Esophagus squamous epithelium (tissue), 5 donors: ENCODE results near the gene LDLRAD4. TPM values are rescaled to one million over a fixed set of nuclear protein-coding genes. Genes with fewer than 3 reads are reported as not detected.

Source experiments
- DNase-seq: peaks from one replicate; lab custom pipeline; 2025; lab: John Stamatoyannopoulos, UW
- H3K27ac ChIP-seq, 4 donors: fragments of 200-600 bp; sonication (generic); one replicate each; pipeline ENCODE4 v1.5.1; 2016 to 2019; ENCODE audit warnings: mild to moderate bottlenecking in 1 of 4
- H3K27me3 ChIP-seq, 4 donors: fragments of 200-600 bp; sonication (generic); 1 replicate in 3 of 4; 2 replicates in 1 of 4; pipeline versions ENCODE4 v1.5.1 to v1.6.0; 2017 to 2021; ENCODE audit warnings: antibody characterized with exemption in 1 of 4
- H3K36me3 ChIP-seq, 3 donors: fragments of 200-600 bp; sonication (generic); one replicate each; pipeline ENCODE4 v1.5.1; 2016 to 2019
- H3K4me1 ChIP-seq, 3 donors: fragments of 200-600 bp; sonication (generic); one replicate each; pipeline ENCODE4 v1.5.1; 2017 to 2019
- H3K4me3 ChIP-seq, 4 donors: fragments of 200-600 bp; sonication (generic); 1 replicate in 3 of 4; 2 replicates in 1 of 4; pipeline ENCODE4 v1.5.1; 2016 to 2019; ENCODE audit warnings: mild to moderate bottlenecking in 2 of 4, moderate library complexity in 1 of 4
- H3K9me3 ChIP-seq, 3 donors: fragments of 200-600 bp; sonication (generic); one replicate each; pipeline ENCODE4 v1.5.1; 2016 to 2019
- CTCF ChIP-seq, 6 experiments: fragments of 450-650 bp in 4 of 6; fragments of 200-600 bp in 2 of 6; sonication (generic) in 2 of 6; IDR thresholded peaks; one replicate each; pipeline ENCODE4 v1.5.1; 2016 to 2019; ENCODE audit warnings: antibody characterized with exemption in 6 of 6, mild to moderate bottlenecking in 4 of 6, moderate library complexity in 4 of 6
- POLR2A ChIP-seq, 4 donors: fragments of 450-650 bp; IDR thresholded peaks; one replicate each; pipeline ENCODE4 v1.6.1; 2017; ENCODE audit warnings: antibody characterized with exemption in 4 of 4, mild to moderate bottlenecking in 4 of 4, moderate library complexity in 3 of 4
- WGBS, 2 donors: methylation state at CpG; one replicate each; pipeline ENCODE4 v1.1.5; 2018; 5-methylcytosine and 5-hydroxymethylcytosine counted together
- intact Hi-C: fragments of 100-400 bp; cut with DNase I; formaldehyde crosslinking; loops from one replicate; pipeline ENCODE4 v1.15.0; 2022
- total RNA-seq, 4 donors: library from RNA; depleted of rRNA; stranded (reverse); fragments of >200 nt; gene quantifications; one replicate each; pipeline ENCODE4 v1.1.0, GENCODE V29; 2016
- donor health status: DM: yes; HTN: yes; CAD: no.

LDLRAD4 gene
- total RNA-seq, 4 donors from 2014 or later, result 0.91 to 17.9 (median 6.8) TPM

GRCh38 chr18:13242797-13243196 lies 24.2 kb downstream of the LDLRAD4 start:
- 88 to 96% methylated on average over 5 of the region's 5 CpGs for WGBS, 2 donors
- no peaks in the 10 kb centered on the region for H3K36me3 ChIP-seq
- H3K27ac ChIP-seq, result no peak overlapping the region
- no peaks in the 10 kb centered on the region for H3K9me3 ChIP-seq
- no peak overlapping the region for H3K4me3 ChIP-seq
- intact Hi-C loops, result no loop called here
- no peak for DNase-seq
- TF ChIP-seq CTCF (IDR thresholded peaks at IDR 0.05) (no peak), POLR2A (IDR thresholded peaks at IDR 0.05) (no peak)
- H3K4me1 ChIP-seq, result no peaks in the 10 kb centered on the region
- no peaks in the 10 kb centered on the region for H3K27me3 ChIP-seq

- no peaks in the 10 kb centered on the region for H3K4me1 ChIP-seq
- no peak overlapping the region for H3K4me3 ChIP-seq
- H3K27ac ChIP-seq, result no peak overlapping the region
- H3K36me3 ChIP-seq, result no peaks in the 10 kb centered on the region
- no peaks in the 10 kb centered on the region for H3K9me3 ChIP-seq
- 87 to 92% methylated on average over 9 of the region's 9 CpGs for WGBS, 2 donors
- DNase-seq, result no peak
- TF ChIP-seq POLR2A (IDR thresholded peaks at IDR 0.05) (no peak), CTCF (IDR thresholded peaks at IDR 0.05) (no peak)
- no peaks in the 10 kb centered on the region for H3K27me3 ChIP-seq
- intact Hi-C loops, result no loop called here
Measured at GRCh38 chr18:13243363-13243762, 24.8 kb downstream of the LDLRAD4 start.

- Histone ChIP-seq H3K9me3 (no peaks in the 10 kb centered on the region), H3K27ac (no peak overlapping the region), H3K27me3 (no peaks in the 10 kb centered on the region), H3K36me3 (no peaks in the 10 kb centered on the region), H3K4me3 (no peak overlapping the region), H3K4me1 (no peaks in the 10 kb centered on the region)
- no peak for DNase-seq
- intact Hi-C loops, result no loop called here
- WGBS, 2 donors, result 35 to 41% methylated on average over 1 of the region's 1 CpG
- no peak for TF ChIP-seq POLR2A (IDR thresholded peaks at IDR 0.05)
- no peak for TF ChIP-seq CTCF (IDR thresholded peaks at IDR 0.05)
Measured at GRCh38 chr18:13244135-13244534, 25.6 kb downstream of the LDLRAD4 start.

- no peak for DNase-seq
- 70 to 75% methylated on average over 3 to 5 of the region's 6 CpGs for WGBS, 2 donors
- no peak for TF ChIP-seq POLR2A (IDR thresholded peaks at IDR 0.05)
- TF ChIP-seq CTCF (IDR thresholded peaks at IDR 0.05), result no peak
Measured at GRCh38 chr18:13245481-13246000, 27.0 kb downstream of the LDLRAD4 start.

GRCh38 chr18:13246121-13246520 lies 27.6 kb downstream of the LDLRAD4 start:
- DNase-seq, result no peak
- WGBS, 2 donors, result 85 to 94% methylated on average over 8 to 9 of the region's 9 CpGs
- Histone ChIP-seq H3K4me3 (no peak overlapping the region), H3K36me3 (no peaks in the 10 kb centered on the region), H3K27me3 (no peaks in the 10 kb centered on the region), H3K4me1 (no peaks in the 10 kb centered on the region), H3K27ac (no peak overlapping the region), H3K9me3 (no peaks in the 10 kb centered on the region)
- intact Hi-C loops, result no loop called here
- no peak for TF ChIP-seq POLR2A (IDR thresholded peaks at IDR 0.05)
- no peak for TF ChIP-seq CTCF (IDR thresholded peaks at IDR 0.05)

More at GRCh38 chr18:13245481-13246000, 27.0 kb downstream of the LDLRAD4 start:
- Histone ChIP-seq H3K27me3 (no peaks in the 10 kb centered on the region), H3K4me1 (no peaks in the 10 kb centered on the region), H3K4me3 (no peak overlapping the region), H3K9me3 (no peaks in the 10 kb centered on the region), H3K27ac (no peak overlapping the region), H3K36me3 (no peaks in the 10 kb centered on the region)
- intact Hi-C loops, result no loop called here
